ENCODE data around the gene RNF113B. TPM values are rescaled to one million over a fixed set of nuclear protein-coding genes. Genes with fewer than 3 reads are reported as not detected.

The RNF113B gene
- total RNA-seq, 1 donor from 2014 or later, result not detected

DNA sequence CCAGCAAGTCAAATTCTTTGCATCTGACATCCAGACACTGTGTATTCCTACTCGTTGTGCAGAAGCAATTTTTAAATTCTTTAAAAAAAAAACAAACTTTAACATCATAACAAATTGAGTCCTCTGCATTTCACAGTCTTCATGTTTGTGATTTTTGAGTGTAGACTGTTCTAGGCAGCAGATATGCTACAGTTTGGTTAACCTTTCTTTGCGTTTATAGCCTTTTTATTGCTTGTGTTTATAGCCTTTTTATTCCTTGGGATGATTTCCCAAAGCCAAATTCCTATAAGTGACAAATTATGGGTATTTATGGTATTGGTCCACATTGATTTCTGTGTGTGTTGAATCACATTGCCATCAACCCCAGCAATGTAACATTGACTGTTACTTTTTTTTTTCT is 14.9 kb upstream of the RNF113B start:
- peaks cover 15% of the 10 kb centered on the region for H3K36me3 Mint-ChIP-seq
- H3K9me3 Mint-ChIP-seq, result no peaks in the 10 kb centered on the region
- H3K27ac Mint-ChIP-seq, result no peak overlapping the region
- no peak overlapping the region for H3K4me3 Mint-ChIP-seq
- no peaks in the 10 kb centered on the region for H3K27me3 Mint-ChIP-seq
- TF ChIP-seq, protein P1, sequence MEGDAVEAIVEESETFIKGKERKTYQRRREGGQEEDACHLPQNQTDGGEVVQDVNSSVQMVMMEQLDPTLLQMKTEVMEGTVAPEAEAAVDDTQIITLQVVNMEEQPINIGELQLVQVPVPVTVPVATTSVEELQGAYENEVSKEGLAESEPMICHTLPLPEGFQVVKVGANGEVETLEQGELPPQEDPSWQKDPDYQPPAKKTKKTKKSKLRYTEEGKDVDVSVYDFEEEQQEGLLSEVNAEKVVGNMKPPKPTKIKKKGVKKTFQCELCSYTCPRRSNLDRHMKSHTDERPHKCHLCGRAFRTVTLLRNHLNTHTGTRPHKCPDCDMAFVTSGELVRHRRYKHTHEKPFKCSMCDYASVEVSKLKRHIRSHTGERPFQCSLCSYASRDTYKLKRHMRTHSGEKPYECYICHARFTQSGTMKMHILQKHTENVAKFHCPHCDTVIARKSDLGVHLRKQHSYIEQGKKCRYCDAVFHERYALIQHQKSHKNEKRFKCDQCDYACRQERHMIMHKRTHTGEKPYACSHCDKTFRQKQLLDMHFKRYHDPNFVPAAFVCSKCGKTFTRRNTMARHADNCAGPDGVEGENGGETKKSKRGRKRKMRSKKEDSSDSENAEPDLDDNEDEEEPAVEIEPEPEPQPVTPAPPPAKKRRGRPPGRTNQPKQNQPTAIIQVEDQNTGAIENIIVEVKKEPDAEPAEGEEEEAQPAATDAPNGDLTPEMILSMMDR (conservative IDR thresholded peaks at IDR 0.05), result no peak
- peaks cover 40% of the 10 kb centered on the region for H3K4me1 Mint-ChIP-seq (ENCODE audit: unreplicated experiment)
- no peak for DNase-seq (ENCODE audit: extremely low spot score, unreplicated experiment)

DNA sequence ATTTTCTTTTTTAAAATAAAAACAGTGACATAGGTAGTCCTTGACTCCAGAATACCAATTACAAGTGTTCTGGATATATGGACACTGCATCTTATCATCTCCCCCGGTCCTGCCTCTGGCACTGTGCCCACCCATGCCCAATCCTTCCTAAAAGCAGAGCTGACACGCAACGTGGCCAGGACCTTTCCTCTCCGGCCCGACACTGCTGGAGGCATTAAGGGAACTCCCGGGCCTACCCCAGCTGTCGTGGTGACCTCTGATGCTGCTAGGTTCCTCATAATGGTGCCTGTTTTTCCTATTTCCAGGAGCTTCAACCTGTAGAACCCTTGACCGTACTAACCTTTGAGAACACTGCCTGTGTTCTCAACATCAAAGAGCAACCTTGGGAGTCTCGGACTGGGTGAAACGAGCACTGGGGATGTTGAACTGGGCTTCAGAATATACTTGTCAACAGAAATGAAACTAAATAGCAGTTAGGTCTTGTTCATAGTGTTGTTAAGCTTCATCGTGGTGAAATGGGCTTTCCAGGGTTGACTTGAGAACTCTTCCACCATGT is 13.9 kb upstream of the RNF113B start:
- Mint-ChIP-seq H3K36me3 (peaks cover 16% of the 10 kb centered on the region), H3K27ac (peak overlapping the region; percentile 11), H3K4me1 (ENCODE audit: unreplicated experiment) (peaks cover 34% of the 10 kb centered on the region), H3K27me3 (no peaks in the 10 kb centered on the region), H3K4me3 (no peak overlapping the region), H3K9me3 (no peaks in the 10 kb centered on the region)
- no peak for DNase-seq (ENCODE audit: extremely low spot score, unreplicated experiment)
- TF ChIP-seq, protein P1 (conservative IDR thresholded peaks at IDR 0.05), result no peak

DNA sequence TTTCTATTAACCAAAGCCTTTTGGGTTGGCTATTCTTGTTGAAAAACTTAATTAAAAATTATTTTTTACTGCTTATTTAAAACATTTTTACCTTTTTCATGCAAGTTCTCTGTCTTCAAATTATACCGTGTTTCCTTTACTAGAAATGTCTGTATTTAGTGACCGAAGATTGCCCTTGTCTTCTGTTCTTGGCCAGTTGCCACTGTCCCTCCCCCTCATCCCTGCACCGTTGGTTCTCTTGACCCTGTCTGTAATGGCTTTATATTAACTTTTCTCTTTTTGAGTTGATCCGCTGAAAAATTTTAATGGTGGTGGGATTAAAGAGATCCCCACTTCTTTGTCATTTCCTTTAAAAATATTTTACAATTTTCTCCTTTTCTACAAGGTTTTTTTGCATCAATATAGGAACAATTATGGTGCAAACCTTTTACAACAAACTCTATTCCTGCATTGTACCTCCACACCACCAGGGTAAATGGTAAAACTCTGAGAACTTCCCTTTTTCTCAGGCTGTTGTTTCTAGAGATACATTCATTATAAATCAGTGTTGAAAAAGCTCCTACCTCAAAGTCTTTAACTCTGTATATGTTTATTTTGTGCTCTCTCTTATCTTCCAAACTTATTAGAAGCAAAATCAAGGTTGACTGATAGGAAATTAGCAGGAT is 12.9 kb upstream of the RNF113B start:
- Mint-ChIP-seq H3K27ac (peak overlapping the region; percentile 46), H3K36me3 (peaks cover 13% of the 10 kb centered on the region), H3K9me3 (no peaks in the 10 kb centered on the region), H3K27me3 (no peaks in the 10 kb centered on the region), H3K4me3 (peak overlapping the region; percentile 37), H3K4me1 (ENCODE audit: unreplicated experiment) (peaks cover 34% of the 10 kb centered on the region)
- no peak for DNase-seq (ENCODE audit: extremely low spot score, unreplicated experiment)
- TF ChIP-seq, protein P1 (conservative IDR thresholded peaks at IDR 0.05), result peak; percentile 53

DNA sequence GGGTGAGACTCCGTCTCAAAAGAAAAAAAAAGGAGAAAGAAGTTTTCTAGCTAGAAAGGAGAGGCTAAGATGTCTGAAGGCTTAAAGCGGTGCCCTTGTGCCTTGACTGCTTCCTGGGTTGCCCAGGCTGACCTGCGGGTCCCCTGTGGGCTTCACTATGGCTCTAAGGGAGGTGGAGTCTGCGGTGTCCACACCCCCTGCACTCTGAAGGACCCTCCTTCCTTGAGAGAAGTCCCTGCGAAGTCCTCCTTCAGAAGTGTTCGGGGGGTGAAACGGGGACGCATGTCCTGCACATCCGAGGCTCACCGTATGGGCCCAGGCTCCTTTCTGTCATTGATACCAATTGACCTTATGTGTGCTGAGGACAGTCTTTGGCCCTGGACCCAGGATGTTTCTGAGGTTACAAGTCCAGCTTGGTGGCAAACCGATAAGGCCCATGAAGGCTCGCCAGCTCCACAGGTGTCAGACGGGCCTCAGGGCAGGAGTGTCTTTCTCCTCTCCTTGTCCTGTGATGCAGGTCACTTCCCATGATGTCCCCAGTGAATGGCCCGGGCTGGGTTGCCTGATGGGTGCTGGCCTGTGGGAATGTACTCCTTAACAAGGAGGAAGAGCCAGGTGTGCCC is 11.6 kb upstream of the RNF113B start:
- H3K27ac Mint-ChIP-seq, result no peak overlapping the region
- no peak overlapping the region for H3K4me3 Mint-ChIP-seq
- H3K9me3 Mint-ChIP-seq, result no peaks in the 10 kb centered on the region
- H3K27me3 Mint-ChIP-seq, result no peaks in the 10 kb centered on the region
- peaks cover 37% of the 10 kb centered on the region for H3K4me1 Mint-ChIP-seq (ENCODE audit: unreplicated experiment)
- DNase-seq (ENCODE audit: extremely low spot score, unreplicated experiment), result no peak
- H3K36me3 Mint-ChIP-seq, result peaks cover 13% of the 10 kb centered on the region
- TF ChIP-seq, protein P1 (conservative IDR thresholded peaks at IDR 0.05), result no peak

DNA sequence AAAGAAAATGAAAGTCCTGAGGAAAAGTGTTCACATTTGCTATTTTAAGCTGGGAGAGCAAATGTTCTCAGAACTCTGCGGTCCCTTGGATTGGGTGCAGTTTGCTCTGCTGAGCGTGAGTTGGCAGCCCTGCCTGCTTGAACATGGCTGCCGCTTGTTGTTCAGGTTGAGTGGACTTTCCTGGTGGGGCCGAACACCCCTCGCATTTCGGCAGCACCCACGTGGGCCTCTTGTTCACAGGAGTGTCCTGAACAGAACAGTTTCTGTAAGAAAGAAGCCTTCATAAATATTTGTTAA is 10.8 kb upstream of the RNF113B start:
- no peak for DNase-seq (ENCODE audit: extremely low spot score, unreplicated experiment)
- Mint-ChIP-seq H3K36me3 (peaks cover 13% of the 10 kb centered on the region), H3K4me1 (ENCODE audit: unreplicated experiment) (peaks cover 39% of the 10 kb centered on the region), H3K9me3 (no peaks in the 10 kb centered on the region), H3K27ac (peak overlapping the region; percentile 42), H3K27me3 (no peaks in the 10 kb centered on the region), H3K4me3 (no peak overlapping the region)
- TF ChIP-seq, protein P1 (conservative IDR thresholded peaks at IDR 0.05), result no peak
